ENCODE measurements around the gene IGLL5.

IGLL5 gene

GRCh38 chr22:22849640-22850610, 37.7 kb upstream of the IGLL5 start:
- no peaks in the 10 kb centered on the region for H3K4me1 ChIP-seq (ENCODE audit: insufficient read depth, poor library complexity, severe bottlenecking)
- H3K4me3 ChIP-seq (ENCODE audit: severe bottlenecking), result no peak overlapping the region
- ATAC-seq (ENCODE audit: low read depth) (no peak), DNase-seq (ENCODE audit: low spot score) (no peak)
- peaks cover 18% of the 10 kb centered on the region for H3K27me3 ChIP-seq (ENCODE audit: insufficient read depth, poor library complexity, severe bottlenecking)
- H3K36me3 ChIP-seq (ENCODE audit: low read depth), result no peaks in the 10 kb centered on the region
- TF ChIP-seq, protein P1, sequence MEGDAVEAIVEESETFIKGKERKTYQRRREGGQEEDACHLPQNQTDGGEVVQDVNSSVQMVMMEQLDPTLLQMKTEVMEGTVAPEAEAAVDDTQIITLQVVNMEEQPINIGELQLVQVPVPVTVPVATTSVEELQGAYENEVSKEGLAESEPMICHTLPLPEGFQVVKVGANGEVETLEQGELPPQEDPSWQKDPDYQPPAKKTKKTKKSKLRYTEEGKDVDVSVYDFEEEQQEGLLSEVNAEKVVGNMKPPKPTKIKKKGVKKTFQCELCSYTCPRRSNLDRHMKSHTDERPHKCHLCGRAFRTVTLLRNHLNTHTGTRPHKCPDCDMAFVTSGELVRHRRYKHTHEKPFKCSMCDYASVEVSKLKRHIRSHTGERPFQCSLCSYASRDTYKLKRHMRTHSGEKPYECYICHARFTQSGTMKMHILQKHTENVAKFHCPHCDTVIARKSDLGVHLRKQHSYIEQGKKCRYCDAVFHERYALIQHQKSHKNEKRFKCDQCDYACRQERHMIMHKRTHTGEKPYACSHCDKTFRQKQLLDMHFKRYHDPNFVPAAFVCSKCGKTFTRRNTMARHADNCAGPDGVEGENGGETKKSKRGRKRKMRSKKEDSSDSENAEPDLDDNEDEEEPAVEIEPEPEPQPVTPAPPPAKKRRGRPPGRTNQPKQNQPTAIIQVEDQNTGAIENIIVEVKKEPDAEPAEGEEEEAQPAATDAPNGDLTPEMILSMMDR (IDR thresholded peaks at IDR 0.05; ENCODE audit: poor library complexity, severe bottlenecking), result no peak
- H3K9me3 ChIP-seq (ENCODE audit: severe bottlenecking), result peaks cover 11% of the 10 kb centered on the region
- H3K27ac ChIP-seq (ENCODE audit: poor library complexity, severe bottlenecking), result no peak overlapping the region

DNA sequence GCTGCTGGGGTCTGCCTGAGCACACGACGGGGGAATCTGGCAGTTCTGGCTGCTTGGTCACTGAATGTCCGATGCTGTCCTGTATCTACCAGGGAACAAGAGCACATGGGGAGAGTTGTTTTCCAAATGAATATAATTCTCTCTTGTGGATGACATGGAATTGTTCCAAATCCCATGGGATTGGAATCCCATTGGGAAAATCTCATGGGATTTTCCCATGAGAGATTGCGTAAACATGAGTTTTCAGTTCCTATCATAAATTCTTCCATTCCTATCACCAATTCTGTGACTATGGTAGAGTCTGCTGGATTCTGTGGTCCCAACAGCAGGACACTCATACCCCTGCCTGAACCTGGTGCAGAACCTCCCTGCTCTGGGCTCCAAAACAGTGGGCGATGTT, 35.6 kb upstream of the IGLL5 start:
- no peak overlapping the region for H3K27ac ChIP-seq (ENCODE audit: poor library complexity, severe bottlenecking)
- peaks cover 6% of the 10 kb centered on the region for H3K27me3 ChIP-seq (ENCODE audit: insufficient read depth, poor library complexity, severe bottlenecking)
- no peak overlapping the region for H3K4me3 ChIP-seq (ENCODE audit: severe bottlenecking)
- H3K36me3 ChIP-seq (ENCODE audit: low read depth), result no peaks in the 10 kb centered on the region
- DNase-seq (ENCODE audit: low spot score), result no peak
- H3K4me1 ChIP-seq (ENCODE audit: insufficient read depth, poor library complexity, severe bottlenecking), result no peaks in the 10 kb centered on the region
- TF ChIP-seq, protein P1 (IDR thresholded peaks at IDR 0.05; ENCODE audit: poor library complexity, severe bottlenecking), result no peak
- H3K9me3 ChIP-seq (ENCODE audit: severe bottlenecking), result peaks cover 8% of the 10 kb centered on the region
- ATAC-seq (ENCODE audit: low read depth), result no peak

- Histone ChIP-seq H3K36me3 (ENCODE audit: low read depth) (no peaks in the 10 kb centered on the region), H3K27ac (ENCODE audit: poor library complexity, severe bottlenecking) (no peak overlapping the region), H3K27me3 (ENCODE audit: insufficient read depth, poor library complexity, severe bottlenecking) (peaks cover 6% of the 10 kb centered on the region), H3K9me3 (ENCODE audit: severe bottlenecking) (peaks cover 8% of the 10 kb centered on the region), H3K4me3 (ENCODE audit: severe bottlenecking) (no peak overlapping the region), H3K4me1 (ENCODE audit: insufficient read depth, poor library complexity, severe bottlenecking) (no peaks in the 10 kb centered on the region)
- TF ChIP-seq, protein P1 (IDR thresholded peaks at IDR 0.05; ENCODE audit: poor library complexity, severe bottlenecking), result no peak
- ATAC-seq (ENCODE audit: low read depth) (no peak), DNase-seq (ENCODE audit: low spot score) (no peak)
Observed at GRCh38 chr22:22853713-22854112, 33.9 kb upstream of the IGLL5 start.

- Histone ChIP-seq H3K4me1 (ENCODE audit: insufficient read depth, poor library complexity, severe bottlenecking) (no peaks in the 10 kb centered on the region), H3K27me3 (ENCODE audit: insufficient read depth, poor library complexity, severe bottlenecking) (peaks cover 9% of the 10 kb centered on the region), H3K4me3 (ENCODE audit: severe bottlenecking) (no peak overlapping the region), H3K27ac (ENCODE audit: poor library complexity, severe bottlenecking) (no peak overlapping the region), H3K9me3 (ENCODE audit: severe bottlenecking) (peaks cover 5% of the 10 kb centered on the region), H3K36me3 (ENCODE audit: low read depth) (no peaks in the 10 kb centered on the region)
- ATAC-seq (ENCODE audit: low read depth), result no peak
- no peak for DNase-seq (ENCODE audit: low spot score)
- TF ChIP-seq, protein P1 (IDR thresholded peaks at IDR 0.05; ENCODE audit: poor library complexity, severe bottlenecking), result no peak
Observed at GRCh38 chr22:22854466-22854865, 33.1 kb upstream of the IGLL5 start.

DNA sequence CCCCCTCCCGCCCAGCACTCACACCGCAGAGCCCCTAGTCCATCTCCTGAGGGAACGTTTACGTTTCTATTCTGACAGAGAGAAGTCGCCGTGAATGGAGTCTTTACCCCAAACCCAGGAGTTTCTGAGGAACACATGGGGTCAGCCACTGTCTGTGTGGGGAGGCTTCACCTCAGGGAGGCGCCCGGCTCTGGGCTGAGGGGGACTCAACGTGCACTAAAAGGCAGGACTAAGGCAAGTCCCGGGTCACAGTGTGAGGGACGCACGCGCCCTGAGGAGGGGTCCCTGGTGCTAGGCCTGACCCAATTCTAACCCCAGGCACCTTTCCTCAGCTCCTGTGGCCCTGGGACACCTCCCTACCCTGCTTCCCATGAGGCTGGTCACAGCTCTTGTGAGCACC, 32.5 kb upstream of the IGLL5 start:
- TF ChIP-seq, protein P1 (IDR thresholded peaks at IDR 0.05; ENCODE audit: poor library complexity, severe bottlenecking), result no peak
- Histone ChIP-seq H3K4me3 (ENCODE audit: severe bottlenecking) (no peak overlapping the region), H3K27ac (ENCODE audit: poor library complexity, severe bottlenecking) (no peak overlapping the region), H3K36me3 (ENCODE audit: low read depth) (no peaks in the 10 kb centered on the region), H3K9me3 (ENCODE audit: severe bottlenecking) (peaks cover 8% of the 10 kb centered on the region), H3K27me3 (ENCODE audit: insufficient read depth, poor library complexity, severe bottlenecking) (peaks cover 16% of the 10 kb centered on the region), H3K4me1 (ENCODE audit: insufficient read depth, poor library complexity, severe bottlenecking) (no peaks in the 10 kb centered on the region)
- DNase-seq (ENCODE audit: low spot score) (no peak), ATAC-seq (ENCODE audit: low read depth) (no peak)

Measured in RWPE2 (cell line).